ENCODE data around the gene PRDM4. TPM values are rescaled to one million over a fixed set of nuclear protein-coding genes. Genes with fewer than 3 reads are reported as not detected.
"Not testable (repeated sequence)": the region's sequence is repeated elsewhere in the genome, so short reads cannot be mapped to it uniquely, and the experiment has no call there.

PRDM4 gene
- total RNA-seq, 1 donor from 2014 or later = 25.9 TPM

- peaks cover 85% of the 10 kb centered on the region for H3K36me3 ChIP-seq
- intact Hi-C loops (cut with DNase I) = no loop called here
Measured at GRCh38 chr12:107704041-107704440, 56.9 kb downstream of the PRDM4 start.

DNA sequence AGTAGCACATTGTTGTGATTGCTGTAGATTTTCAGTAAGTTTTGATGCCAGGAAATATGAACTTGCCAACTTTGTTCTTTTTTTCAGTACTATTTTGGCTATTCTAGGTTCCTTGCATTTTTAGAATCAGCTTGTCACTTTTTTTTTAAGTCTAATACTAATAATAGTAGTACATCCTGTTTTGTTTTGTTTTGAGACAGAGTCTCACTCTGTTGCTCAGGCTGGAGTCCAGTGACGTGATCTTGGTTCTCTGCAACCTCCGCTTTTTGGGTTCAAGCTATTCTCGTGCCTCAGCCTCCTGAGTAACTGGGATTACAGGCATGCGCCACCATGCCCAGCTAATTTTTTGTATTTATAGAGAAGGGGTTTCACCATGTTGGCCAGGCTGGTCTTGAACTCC is 58.8 kb downstream of the PRDM4 start:
- Histone ChIP-seq H3K27ac (no peak overlapping the region), H3K4me1 (no peaks in the 10 kb centered on the region), H3K27me3 (no peaks in the 10 kb centered on the region), H3K36me3 (peaks cover 88% of the 10 kb centered on the region), H3K9me3 (no peaks in the 10 kb centered on the region), H3K4me3 (no peak overlapping the region)
- no peak for TF ChIP-seq CTCF (IDR thresholded peaks at IDR 0.05)
- intact Hi-C loops (cut with DNase I) = no loop called here
- no peak for ATAC-seq
- DNase-seq = no peak

More at GRCh38 chr12:107704041-107704440, 56.9 kb downstream of the PRDM4 start:
- no peak for TF ChIP-seq CTCF (IDR thresholded peaks at IDR 0.05)
- Histone ChIP-seq H3K4me3 (no peak overlapping the region), H3K4me1 (no peaks in the 10 kb centered on the region), H3K27me3 (no peaks in the 10 kb centered on the region), H3K9me3 (no peaks in the 10 kb centered on the region), H3K27ac (no peak overlapping the region)
- no peak for ATAC-seq
- no peak for DNase-seq

- H3K4me1 ChIP-seq, ATAC-seq, DNase-seq, H3K9me3 ChIP-seq, H3K27ac ChIP-seq, H3K27me3 ChIP-seq, H3K4me3 ChIP-seq: not testable (repeated sequence)
- peaks cover 95% of the 10 kb centered on the region for H3K36me3 ChIP-seq
- peak; percentile 5 for TF ChIP-seq CTCF (IDR thresholded peaks at IDR 0.05)
- intact Hi-C loops (cut with DNase I) = loop anchor here (10.0 kb wide), 1 partner anchor 59 kb away; no protein-coding TSS in a partner anchor
Measured at GRCh38 chr12:107695772-107696171, 65.2 kb downstream of the PRDM4 start.

DNA sequence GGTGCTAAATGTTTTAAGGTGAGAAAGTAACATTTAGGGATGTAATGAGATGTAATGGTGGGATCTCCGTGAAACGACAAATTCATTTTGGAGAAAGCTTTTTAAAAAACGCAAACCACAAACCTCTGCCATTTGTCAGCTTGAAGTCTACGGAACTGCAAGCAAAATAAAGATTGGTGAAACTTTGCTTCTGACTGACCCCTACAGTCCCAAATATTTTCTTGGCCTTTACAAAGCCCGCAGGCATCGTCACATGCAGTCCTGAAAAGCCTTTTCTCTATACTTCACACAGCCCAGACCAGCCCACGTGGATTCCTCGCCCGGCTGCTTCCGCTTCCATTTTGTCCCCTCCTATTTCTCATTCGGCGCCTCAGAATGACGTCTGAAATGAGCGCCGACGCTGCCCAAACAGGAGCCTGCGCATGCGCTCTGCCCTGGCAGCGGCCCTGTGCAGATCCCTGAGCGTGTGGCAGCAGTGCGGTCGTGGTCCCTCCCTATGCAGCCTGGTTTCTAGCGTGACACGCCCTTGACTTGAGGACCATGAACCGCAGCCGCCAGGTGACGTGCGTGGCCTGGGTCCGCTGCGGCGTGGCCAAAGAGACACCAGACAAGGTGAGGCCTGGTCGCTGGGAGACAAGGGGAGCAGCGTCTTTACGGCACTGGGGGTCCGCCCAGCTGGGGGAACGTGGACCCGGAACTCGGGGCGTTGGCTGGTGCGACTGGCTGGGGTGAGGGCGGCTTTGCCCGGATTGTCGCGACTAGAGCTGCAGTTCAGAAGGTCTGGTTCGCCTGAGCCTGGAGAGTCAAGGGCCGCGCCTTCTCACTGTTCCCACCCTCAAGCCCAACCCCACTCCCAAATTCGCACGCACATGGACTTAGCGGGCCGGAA is 75.3 kb downstream of the PRDM4 start, which contains the start of gene PWP1:
Gene PWP1, plus strand, starts transcription at position 440 of the 889 bp plus-strand sequence. Its CDS starts 101 bp downstream, at position 541.
- Histone ChIP-seq H3K36me3 (peaks cover 24% of the 10 kb centered on the region), H3K9me3 (no peaks in the 10 kb centered on the region), H3K27ac (peak within 1 kb of the TSS; percentile 88), H3K4me3 (peak within 1 kb of the TSS; percentile 99), H3K27me3 (no peaks in the 10 kb centered on the region), H3K4me1 (peaks cover 9% of the 10 kb centered on the region)
- peak; percentile 97 for ATAC-seq
- TF ChIP-seq CTCF (IDR thresholded peaks at IDR 0.05) = no peak
- peak; percentile 97 for DNase-seq
- intact Hi-C loops (cut with DNase I) = no loop called here

DNA sequence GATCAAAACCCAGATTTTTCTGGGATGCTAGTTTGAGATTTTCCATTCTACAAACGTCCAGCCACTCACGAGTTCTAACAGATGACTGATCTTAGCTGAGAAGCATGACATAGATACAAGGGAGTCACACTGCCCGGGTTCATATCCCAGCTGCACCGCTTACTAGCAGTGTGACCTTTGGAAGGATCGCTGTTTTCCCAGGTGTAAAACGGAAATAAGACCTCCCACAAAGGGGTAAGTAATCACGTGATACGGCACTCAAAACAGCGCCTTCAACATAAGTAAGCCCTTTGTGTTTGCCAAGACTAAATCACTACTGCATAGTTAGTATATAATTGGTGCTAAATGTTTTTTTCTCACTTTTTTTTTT is 76.0 kb downstream of the PRDM4 start:
- Histone ChIP-seq H3K27me3 (no peaks in the 10 kb centered on the region), H3K36me3 (peaks cover 18% of the 10 kb centered on the region), H3K27ac (peak overlapping the region; percentile 88), H3K4me3 (peak overlapping the region; percentile 99), H3K4me1 (peaks cover 9% of the 10 kb centered on the region), H3K9me3 (no peaks in the 10 kb centered on the region)
- peak; percentile 4 for ATAC-seq
- intact Hi-C loops (cut with DNase I) = no loop called here
- no peak for DNase-seq
- no peak for TF ChIP-seq CTCF (IDR thresholded peaks at IDR 0.05)
